RKO (cell line): ENCODE results near the gene CHST3.
"Not testable (repeated sequence)": the region's sequence is repeated elsewhere in the genome, so short reads cannot be mapped to it uniquely, and the experiment has no call there.

ENCODE experiments used
- DNase-seq: peaks from one replicate; pipeline ENCODE4 v3.0.0-alpha.2; 2016; ENCODE audit warnings: low spot score

Gene CHST3

DNA sequence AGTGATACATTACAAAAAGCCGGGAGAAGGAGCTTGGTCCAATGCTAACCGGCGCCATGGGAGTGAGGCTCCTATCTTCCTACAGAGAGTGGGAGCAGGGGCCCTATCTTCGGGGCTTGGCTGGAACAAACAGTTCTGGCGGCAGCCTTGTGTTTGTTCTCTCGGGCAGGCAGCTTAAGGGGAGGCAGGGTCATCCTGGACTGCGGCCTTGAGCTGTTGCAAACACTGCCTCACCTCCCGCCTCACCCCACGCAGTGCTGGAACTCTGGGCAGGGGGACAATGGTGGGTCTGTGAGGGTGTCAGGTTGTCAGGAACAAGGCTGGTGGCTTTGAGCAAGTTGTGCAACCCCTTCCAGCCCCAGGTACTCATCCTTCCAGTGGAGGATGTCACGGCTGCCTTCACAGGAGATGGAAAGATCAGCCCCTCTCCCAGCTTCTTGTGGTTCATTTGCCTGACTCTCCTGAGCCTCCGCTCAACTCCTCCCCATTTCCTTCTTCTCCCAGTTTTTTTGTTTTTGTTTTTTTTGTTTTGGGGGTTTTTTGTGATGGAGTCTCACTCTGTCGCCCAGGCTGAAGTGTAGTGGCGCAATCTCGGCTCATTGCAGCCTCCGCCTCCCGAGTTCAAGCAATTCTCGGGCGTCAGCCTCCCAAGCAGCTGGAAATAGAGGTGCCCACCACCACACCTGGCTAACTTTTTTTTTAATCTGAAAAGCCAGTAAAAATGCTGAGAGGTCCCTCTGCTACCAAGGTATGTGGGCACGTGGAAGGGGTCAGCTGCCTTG is 66.8 kb downstream of the CHST3 start:
- DNase-seq: no peak

DNA sequence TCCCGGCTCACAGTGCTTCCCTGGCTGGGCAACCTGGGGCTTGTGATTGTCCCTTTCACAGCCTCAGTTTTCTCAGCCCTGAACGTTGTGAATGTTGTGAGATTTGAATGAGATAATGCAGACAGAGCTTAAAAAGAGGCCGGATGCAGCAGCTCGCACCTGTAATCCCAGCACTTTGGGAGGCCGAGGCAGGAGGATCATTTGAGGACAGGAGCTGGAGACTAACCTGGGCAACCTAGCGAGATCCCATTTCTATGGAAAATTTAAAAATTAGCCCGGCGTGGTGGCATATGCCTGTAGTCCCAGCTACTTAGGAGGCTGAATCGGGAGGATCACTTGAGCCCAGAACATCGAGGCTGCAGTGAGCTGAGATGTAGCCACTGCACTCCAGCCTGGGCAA is 67.5 kb downstream of the CHST3 start:
- no peak for DNase-seq

DNA sequence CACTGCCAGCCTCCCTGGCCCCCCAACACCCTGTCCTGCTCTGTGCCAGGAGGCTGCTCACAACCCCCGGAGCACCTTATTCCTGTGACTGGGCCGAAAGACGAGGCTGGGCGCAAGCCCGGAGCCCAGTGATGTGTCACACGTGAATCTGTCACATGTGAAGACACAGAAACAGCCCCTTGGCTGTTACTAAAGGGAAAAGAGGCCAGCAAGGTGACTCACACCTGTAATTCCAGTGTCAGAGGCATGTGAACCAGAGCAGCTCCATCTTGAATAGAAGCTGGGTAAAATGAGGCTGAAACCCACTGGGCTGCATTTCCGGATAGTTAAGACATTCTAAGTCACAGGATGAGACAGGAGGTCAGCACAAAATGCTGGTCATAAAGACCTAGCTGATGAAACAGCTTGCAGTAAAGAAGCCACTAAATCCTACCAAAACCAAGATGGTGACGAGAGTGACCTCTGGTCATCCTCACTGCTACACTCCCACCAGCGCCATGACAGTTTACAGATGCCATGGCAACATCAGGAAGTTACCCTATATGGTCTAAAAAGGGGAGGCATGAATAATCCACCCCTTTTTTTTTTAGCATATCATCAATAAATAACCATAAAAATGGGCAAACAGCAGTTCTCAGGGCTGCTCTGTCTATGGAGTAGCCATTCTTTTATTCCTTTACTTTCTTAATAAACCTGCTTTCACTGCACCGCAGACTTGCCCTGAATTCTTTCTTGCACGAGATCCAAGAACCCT is 68.4 kb downstream of the CHST3 start:
- DNase-seq: not testable (repeated sequence)

DNA sequence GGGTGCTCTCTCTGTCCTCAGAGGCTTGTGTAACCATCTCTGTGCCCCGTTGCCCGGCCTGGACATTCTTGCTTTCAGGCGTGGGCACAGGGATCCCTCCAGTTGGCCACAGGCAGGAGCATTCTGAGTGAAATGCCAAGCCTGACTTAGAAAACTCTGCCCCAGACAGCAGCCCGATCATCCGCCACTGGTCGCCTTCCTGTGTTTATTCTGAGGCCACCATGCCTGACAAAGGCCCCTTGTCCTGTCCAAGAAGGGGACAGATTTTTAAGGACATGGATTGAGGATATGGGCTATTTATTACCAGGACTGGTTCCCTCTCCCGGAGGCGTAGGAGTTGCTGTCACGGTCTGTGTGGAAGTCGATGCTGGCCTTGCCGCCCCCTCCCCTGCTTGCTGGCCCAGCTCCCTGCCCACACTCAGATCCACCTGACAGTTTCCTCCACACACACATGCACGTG is 69.9 kb downstream of the CHST3 start:
- DNase-seq: no peak

DNA sequence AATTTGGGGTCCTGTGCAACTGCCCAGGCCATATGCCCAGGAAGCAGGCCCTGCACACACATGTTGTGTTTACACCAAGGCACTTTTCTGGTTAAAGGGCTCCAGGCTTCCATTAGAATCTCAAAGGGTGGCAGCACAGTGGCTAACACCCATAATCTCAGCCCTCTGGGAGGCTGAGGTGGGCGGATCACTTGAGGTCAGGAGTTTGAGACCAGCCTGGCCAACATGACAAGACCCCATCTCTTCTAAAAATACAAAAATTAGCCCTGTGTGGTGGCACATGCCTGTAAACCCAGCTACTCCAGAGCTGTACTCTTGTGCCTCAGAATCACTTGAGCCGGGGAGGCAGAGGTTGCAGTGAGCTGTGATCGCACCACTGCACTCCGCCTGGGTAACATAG is 70.6 kb downstream of the CHST3 start:
- DNase-seq: no peak

DNA sequence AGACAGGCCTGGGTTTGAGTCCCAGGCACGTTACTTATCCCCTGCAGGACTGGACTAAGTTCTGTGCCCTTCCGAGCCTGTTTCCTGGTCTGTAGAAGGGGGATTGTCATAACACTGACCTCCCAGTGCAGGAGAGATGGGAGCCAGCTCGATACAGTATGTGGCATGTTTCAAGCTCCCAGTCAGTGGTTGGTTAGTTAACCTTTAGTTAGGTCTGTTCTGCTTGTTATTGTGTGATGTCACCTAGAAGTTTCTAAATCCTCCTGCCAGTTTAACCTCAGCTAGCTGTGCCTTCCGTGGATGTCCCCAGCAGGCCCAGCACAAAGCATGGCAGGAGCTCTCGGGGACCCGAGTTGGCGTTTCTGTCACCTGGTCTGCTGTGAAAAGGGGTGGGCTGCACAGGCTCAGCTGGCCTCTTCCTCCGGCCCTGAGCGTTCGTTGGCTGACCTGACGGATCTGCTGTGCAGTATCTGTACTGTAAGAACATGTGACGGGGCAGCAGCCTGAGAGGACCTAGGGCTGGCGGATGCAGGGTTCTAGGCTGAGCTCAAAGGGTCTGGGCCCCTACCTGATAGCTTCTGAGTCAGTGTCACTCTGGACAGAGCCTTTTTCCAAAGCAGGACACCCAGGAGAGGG is 71.2 kb downstream of the CHST3 start:
- DNase-seq: no peak

DNA sequence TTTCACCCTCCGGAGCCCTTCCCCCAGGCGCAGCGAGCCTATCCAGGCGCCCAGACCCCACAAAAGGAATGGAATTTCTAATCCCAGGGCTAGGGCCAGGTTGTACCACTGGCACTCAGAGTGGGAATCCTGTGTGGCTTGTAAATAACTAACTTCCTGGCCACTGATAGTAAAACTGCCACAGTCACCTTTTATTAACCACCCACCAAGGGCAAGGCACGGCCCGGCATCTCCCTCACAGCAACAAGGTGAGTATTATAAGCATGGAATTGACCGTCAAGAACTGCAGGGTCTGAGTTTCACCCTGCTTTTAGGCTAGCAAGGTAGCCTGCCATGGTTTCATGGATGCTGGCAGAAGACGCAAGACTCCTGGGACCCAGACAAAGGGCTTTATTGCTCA is 73.1 kb downstream of the CHST3 start:
- DNase-seq: no peak

DNA sequence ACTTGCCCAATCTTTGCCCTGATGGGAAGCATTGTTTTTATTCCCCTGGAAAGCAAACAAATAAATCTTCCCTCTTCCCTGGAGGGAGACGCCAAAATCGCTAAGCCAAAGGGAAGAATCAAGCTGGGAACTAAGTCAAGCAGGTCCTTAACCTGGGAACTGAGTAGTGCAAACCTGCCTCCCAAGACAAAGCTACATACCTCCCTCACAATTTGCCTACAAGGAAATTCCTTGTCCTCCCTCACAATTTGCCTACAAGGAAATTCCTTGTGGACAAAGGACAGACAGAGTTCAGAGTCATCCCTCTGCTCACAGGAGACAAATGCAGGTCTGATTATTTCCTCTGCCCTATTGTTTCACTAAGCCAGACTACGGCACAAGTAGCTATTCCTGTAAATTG is 73.6 kb downstream of the CHST3 start:
- DNase-seq: no peak

DNA sequence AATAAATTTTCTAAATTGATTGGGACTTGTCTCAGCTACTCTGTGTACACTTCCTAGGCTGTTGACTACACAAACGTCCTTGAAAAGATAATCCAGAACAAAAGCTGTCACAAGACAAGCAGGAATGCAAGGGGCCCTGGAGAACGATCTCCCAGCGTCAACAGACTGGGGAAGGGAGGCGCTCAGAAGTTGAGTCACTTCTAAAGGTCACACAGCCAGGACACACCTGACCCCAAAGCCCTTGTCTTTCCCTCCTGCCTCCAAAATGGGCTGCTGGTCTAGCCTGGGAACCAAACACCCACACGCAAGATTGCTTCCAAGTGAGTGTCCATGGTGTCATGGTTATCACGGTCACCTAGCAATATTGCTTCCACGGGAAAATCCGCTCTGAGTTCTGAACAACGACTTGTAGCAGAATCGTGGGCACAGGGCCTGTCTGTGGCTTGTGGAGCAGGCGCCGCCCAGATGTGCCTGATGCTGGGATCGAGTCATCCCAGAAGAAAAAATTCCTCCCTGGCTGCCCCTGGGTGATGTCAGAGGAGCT is 74.3 kb downstream of the CHST3 start:
- DNase-seq: no peak

DNA sequence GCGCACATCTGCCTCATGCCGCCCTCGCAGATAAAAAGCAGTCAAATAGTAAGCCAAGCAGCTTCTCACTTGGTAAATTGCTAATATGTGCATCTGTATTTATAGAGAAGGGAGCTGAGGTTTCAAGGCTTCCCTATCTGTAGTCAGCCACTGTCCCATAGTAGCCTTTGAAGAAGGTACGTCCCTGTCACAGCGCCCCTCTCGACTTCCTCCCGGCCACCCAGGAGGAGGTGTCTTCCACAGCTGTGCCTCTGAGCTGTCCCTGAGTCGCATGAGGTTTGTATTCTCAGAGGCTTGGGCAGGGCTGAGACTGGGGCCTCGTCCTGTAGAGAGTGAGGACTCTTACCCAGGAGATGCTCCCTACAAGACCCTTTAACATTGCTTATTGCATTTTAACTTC is 75.2 kb downstream of the CHST3 start:
- DNase-seq: no peak

DNA sequence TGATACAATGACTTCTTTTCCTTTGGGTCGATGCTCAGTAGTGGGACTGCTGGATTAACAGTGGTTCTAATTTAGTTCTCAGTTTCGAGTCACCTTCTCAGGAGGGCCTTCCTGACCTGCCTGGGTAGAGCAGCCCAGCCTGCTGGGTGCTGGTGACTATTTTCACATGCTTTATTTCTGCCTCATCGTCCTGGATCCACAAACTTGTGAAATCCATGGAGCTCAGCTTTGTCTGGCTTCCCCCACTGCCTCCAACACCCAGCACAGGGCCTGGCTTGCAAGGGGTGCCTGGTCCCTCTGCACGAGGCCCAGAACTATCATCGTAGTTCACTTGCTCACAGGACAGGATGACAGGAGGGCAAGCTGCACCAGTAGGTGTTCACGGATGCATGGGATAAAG is 77.3 kb downstream of the CHST3 start:
- DNase-seq: no peak

DNA sequence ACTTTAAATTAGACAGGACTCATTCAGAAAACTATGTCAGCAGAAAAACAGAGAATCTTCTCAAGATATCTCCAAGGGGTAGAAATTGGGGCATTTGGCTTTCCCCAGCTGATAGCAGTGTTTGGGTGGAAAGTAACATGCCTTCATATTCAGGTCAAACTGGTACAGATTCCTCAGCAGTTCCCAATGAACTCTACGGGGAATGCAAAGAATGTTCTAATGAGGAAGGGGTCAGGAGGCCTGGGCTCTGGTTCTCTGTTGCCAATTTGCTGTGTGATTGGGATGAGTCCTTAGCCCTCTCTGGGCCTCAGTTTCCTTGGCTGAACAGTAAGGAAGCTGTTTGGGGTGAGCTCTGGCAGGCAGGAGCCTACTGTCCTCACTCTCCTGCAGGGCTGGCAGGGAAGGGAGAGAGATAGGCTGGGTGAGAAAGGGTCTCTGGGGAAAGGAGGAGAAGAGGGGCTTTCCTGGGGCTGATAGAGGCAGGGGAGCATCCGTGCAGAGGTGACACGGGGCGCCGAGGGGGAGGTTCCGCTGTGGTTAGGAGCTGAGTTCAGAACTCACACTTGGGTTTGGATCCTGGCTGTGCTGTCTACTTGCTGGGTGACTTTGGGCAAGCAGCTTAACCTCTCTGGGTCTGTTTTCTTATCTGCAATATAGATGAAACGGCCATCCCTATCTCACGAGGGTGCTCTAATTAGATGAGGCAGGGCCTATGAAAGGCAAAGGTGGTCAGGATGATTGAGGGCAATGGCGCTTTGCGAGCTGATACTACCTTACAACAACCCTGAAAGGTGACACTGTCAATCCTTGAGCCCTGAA is 79.0 kb downstream of the CHST3 start:
- DNase-seq: no peak

DNA sequence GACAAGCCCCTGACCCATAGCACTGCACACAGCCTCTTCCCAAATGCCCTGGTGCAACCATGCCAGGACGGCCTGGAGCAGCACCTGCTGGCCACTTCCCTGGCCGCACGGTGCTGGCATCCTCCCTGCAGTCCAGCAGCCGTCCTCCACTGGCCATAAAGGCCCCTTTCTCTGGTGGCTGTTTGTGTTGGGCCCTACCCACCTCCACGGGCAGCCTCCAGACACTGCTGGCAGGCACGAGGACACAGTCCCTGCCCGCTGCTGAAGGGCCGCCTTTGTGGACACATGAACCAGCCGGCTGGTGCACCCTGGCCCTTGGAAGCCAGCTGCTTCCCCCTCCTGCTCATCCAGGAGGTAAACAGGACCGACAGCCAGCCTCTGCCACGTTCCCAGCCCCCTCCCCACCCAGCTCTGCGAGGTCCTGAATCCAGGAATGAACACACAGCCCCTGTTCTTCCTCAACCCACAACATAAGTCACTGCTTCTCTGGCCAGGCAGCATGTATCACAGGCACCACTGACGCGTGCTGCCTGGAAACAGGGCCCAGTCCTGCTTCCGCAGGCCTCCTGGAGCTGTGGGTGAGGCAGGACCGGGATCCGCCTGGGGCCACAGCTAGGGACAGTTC is 80.3 kb downstream of the CHST3 start:
- no peak for DNase-seq

DNA sequence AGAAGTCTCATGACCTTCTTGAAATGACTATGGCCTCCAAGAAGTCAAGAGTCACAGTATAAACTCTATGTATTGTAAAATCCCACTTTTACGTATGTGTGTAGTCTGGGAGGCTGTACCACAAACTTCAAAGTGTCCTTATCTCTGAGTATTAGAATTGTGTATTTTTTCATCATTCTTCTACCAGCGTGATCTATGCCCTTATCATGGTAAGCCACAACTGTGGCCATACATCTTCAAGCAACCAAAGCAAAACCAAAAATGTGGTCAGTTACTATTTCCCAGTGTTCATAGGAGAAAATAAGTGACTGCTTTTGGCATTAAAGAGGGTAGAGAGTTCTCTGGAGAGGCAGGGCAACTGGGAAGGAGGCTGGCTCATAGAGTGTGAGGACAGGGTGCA is 81.4 kb downstream of the CHST3 start:
- DNase-seq: no peak

DNA sequence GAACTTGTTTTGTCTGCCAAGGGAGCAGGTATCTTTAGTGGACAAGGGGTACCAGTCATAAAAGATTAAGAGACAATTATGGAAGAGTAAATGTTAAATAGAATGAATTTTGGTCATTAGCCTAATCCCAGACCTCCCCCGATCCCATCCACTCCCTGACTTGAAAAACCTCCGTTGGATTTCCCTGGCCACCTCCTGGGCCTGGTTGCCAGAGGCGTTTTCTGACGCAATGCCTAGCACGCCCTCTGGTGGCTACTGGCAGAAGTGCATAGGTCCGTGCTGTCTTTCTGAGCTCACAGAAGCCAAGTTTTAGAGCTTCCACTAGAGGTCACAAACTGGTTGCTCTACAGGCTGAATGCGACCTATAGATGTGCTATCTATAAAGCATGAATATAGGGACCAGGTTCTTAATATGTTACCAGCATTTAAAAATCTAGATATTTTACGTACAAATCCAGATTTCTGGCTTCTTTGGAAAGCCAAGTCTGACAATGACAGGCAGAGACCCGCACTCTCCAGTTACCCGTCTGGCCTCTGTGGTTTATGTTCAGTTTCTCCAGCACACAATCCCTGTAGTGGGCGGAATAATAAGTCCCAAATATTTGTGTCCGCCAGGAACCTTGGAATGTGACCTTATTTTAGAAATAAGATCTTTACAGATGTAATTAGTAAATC is 84.4 kb downstream of the CHST3 start:
- DNase-seq: peak; percentile 90

DNA sequence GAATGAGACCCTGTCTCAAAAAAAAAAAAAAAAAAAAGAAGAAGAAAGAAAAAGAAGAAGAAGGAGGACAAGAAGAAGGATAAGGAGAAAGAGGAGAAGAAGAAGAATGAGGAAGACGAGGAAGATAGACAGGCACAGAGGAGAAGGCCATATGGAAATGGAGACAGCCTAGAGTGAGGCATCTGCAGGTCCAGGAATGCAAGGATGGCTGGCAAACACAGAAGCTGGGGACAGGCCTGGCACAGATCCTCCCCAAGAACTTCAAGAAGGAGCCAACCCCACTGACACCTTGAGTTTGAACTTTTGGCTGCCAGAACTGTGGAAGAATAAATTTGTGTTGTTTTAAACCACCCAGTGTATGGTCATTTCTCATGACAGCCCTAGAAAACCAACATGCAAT is 85.3 kb downstream of the CHST3 start:
- DNase-seq: no peak

DNA sequence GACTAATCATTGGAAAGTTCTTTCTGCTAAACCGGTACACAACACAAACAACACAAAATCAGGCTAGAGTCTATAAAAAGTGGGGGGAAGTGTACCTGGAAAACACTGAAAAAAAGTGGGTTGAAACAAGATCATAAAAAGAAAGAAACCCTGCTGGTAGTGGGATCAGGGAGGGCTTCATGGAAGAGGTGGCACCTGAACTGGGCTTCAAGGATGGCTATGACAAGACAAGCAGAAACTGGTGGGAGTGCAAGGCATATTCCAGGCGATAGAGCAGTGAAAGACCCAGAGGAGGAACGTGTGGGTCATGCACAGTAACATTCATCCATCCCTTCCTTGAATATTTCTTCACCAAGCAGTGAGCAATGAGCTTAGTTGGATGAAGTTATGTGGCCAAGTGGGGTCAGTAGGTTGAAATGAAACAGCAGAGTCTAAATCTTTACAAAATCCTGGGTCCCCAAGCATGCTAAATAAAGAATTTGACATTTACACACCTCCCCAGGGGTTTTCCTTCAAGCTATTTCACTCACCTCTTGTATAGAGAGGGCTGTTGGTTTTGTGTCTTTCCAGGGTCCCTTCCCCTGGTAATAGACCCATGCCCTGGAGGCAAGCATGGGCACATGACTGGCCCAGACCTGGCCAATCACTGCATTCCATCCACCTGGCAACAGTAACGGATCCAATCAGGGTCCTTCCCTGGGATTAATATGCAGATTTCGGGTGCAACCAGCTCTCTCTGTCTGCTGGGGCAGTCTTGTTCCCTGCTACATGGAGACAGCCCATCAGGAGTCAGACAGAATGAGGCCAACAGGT is 86.0 kb downstream of the CHST3 start:
- no peak for DNase-seq

DNA sequence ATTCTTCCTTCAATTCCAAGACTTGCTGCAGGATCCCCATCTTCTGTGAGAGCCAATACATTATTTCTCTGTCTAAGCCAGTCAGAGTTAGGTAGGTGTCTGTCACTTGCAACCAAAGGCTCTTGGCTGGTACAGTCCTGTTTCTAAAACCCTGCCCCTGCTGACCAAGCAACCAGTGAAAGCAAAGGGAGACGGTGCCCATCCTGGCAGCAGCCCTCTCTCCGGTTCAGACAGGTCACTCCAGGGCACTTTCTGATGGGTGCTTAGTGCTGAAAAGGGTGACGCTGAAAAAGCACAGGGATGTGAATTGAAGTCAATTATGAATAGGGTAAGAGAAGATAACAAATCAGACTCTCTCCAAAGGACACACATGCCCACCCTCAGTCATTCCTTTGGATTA is 86.7 kb downstream of the CHST3 start:
- DNase-seq: no peak

DNA sequence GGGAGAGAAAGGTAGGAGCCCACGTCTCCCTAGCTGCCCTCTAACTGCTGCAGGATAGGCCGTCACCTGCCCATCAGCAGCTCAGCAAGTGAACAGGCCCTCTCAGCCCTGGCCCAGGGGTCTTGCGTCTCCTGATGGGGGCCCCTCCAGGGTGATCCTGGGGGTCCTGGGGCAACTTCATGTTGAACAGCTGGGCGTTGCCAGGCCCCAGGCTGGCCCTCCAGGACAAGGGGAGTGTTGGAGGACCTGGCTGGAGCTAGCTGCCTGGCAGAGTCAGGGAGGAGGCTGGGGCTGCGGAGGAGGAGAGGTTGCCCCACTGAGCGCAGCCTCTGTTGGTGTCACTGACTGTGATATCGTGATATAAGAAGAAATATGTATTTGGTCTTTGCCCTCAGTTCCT is 89.5 kb downstream of the CHST3 start:
- no peak for DNase-seq

DNA sequence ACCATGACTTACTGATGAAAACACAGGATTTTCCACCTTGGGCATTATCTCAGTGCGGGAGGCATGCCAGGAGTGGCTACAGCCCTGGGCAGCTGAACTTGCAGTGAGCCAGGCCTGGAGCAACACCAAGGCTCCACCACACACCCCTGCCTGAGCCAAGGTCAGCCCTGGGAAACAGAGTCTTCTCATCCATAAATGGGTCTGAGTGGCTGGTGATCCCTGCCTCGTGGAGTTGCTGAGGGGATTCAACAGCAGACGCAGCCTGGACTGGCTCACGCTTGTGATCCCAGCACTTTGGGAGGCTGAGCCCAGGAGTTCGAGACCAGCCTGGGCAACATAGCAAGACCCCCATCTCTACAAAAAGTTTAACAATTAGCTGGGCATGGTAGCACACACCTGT is 91.9 kb downstream of the CHST3 start:
- DNase-seq: no peak
